ENCODE data around the gene CRB3. TPM values are rescaled to one million over a fixed set of nuclear protein-coding genes. Genes with fewer than 3 reads are reported as not detected.
A peak's percentile ranks its signal among the peaks of the same experiment; 100 is the strongest.
"Not testable (repeated sequence)": the region's sequence is repeated elsewhere in the genome, so short reads cannot be mapped to it uniquely, and the experiment has no call there.

The CRB3 gene
- total RNA-seq, 1 donor from 2014 or later: not detected

GRCh38 chr19:6491802-6492592, 27.9 kb downstream of the CRB3 start:
- DNase-seq (ENCODE audit: low read depth in 2 of 2): no peak

- DNase-seq (ENCODE audit: low read depth in 2 of 2): no peak
These were observed 30.5 kb downstream of the CRB3 start for GRCh38 chr19:6494438-6495036.

- no peak for DNase-seq (ENCODE audit: low read depth in 2 of 2)
These were observed 31.9 kb downstream of the CRB3 start for GRCh38 chr19:6495947-6496346.

- no peak for DNase-seq (ENCODE audit: low read depth in 2 of 2)
These were observed 34.4 kb downstream of the CRB3 start for GRCh38 chr19:6498294-6499036.

- DNase-seq (ENCODE audit: low read depth in 2 of 2): no peak
These were observed 35.1 kb downstream of the CRB3 start for GRCh38 chr19:6499052-6499790.

GRCh38 chr19:6500837-6501739, 37.0 kb downstream of the CRB3 start:
- no peak for DNase-seq (ENCODE audit: low read depth in 2 of 2)

- no peak for DNase-seq (ENCODE audit: low read depth in 2 of 2)
These were observed 37.9 kb downstream of the CRB3 start, which contains the start of gene TUBB4A for GRCh38 chr19:6501740-6502648. TUBB4A (minus strand) TSS chr19:6502309; CDS start chr19:6502212, 97 bp downstream.

GRCh38 chr19:6503407-6504201, 39.5 kb downstream of the CRB3 start:
- no peak for DNase-seq (ENCODE audit: low read depth in 2 of 2)

GRCh38 chr19:6508028-6508771, 44.1 kb downstream of the CRB3 start:
- DNase-seq (ENCODE audit: low read depth in 2 of 2): not testable (repeated sequence)

- no peak for DNase-seq (ENCODE audit: low read depth in 2 of 2)
These were observed 45.3 kb downstream of the CRB3 start for GRCh38 chr19:6509118-6509971.

GRCh38 chr19:6510618-6511017, 46.5 kb downstream of the CRB3 start:
- no peak for DNase-seq (ENCODE audit: low read depth in 2 of 2)

GRCh38 chr19:6514089-6514488, 50.0 kb downstream of the CRB3 start:
- DNase-seq (ENCODE audit: low read depth in 2 of 2): no peak

- DNase-seq (ENCODE audit: low read depth in 2 of 2): no peak
These were observed 51.0 kb downstream of the CRB3 start for GRCh38 chr19:6514926-6515544.

- DNase-seq (ENCODE audit: low read depth in 2 of 2): peak; percentile 89 to 98
These were observed 52.1 kb downstream of the CRB3 start for GRCh38 chr19:6516018-6516658.

Measured in dermis microvascular lymphatic vessel endothelial cell (primary cell).